Measurements from ENCODE around the gene ADGRL3.

Gene ADGRL3

GRCh38 chr4:61180405-61180804 is 19.7 kb upstream of the ADGRL3 start:
- CTCF ChIA-PET: interaction anchor here (0.6 kb wide), 1 partner anchor 11 kb away, joined by 4 read pairs; no protein-coding TSS in a partner anchor
- no peak for TF ChIP-seq PATZ1 (tag by site-specific recombination; IDR thresholded peaks at IDR 0.05)
- no peak for TF ChIP-seq ZSCAN30 (tag by site-specific recombination; IDR thresholded peaks at IDR 0.05)
- Histone ChIP-seq H3K9me3 (ENCODE audit: control insufficient read depth, insufficient read depth, low read depth, low read length) (no peaks in the 10 kb centered on the region), H3K36me3 (ENCODE audit: control insufficient read depth in 2 of 2, insufficient read depth in 1 of 2, low read length in 2 of 2) (no peaks in the 10 kb centered on the region), H3K4me1 (ENCODE audit: control insufficient read depth, insufficient read depth, low read length) (no peaks in the 10 kb centered on the region), H3K4me3 (ENCODE audit: low read depth, low read length) (no peak overlapping the region), H3K27ac (ENCODE audit: extremely low read depth, low read depth, low read length) (no peak overlapping the region)
- POLR2A ChIA-PET: no interaction called here

- CTCF ChIA-PET: no interaction called here
- no peak for TF ChIP-seq ZNF560 (tag by site-specific recombination; IDR thresholded peaks at IDR 0.05; ENCODE audit: borderline replicate concordance)
- TF ChIP-seq ZNF76 (tag by site-specific recombination; IDR thresholded peaks at IDR 0.05; ENCODE audit: borderline replicate concordance, low read depth): no peak
- no peak for TF ChIP-seq PBX3 (CRISPR knock-in tag; IDR thresholded peaks at IDR 0.05)
- no peak for TF ChIP-seq ZNF16 (tag by site-specific recombination; IDR thresholded peaks at IDR 0.05; ENCODE audit: low read depth)
- no peak for TF ChIP-seq BCL6B (tag by site-specific recombination; IDR thresholded peaks at IDR 0.05)
- TF ChIP-seq ZNF747 (tag by site-specific recombination; IDR thresholded peaks at IDR 0.05): no peak
- no peak for TF ChIP-seq OVOL3 (tag by site-specific recombination; IDR thresholded peaks at IDR 0.05)
- TF ChIP-seq KLF1 (tag by site-specific recombination; IDR thresholded peaks at IDR 0.05): no peak
- TF ChIP-seq ZSCAN23 (tag by site-specific recombination; IDR thresholded peaks at IDR 0.05): no peak
- TF ChIP-seq PRDM2 (tag by site-specific recombination; IDR thresholded peaks at IDR 0.05; ENCODE audit: borderline replicate concordance): no peak
- no peak for TF ChIP-seq PRDM4 (tag by site-specific recombination; IDR thresholded peaks at IDR 0.05)
- H3K27ac ChIP-seq (ENCODE audit: extremely low read depth, low read depth, low read length): no peak overlapping the region
These were observed 17.2 kb upstream of the ADGRL3 start for GRCh38 chr4:61182915-61183314.

More at GRCh38 chr4:61182915-61183314, 17.2 kb upstream of the ADGRL3 start:
- no peaks in the 10 kb centered on the region for H3K4me1 ChIP-seq (ENCODE audit: control insufficient read depth, insufficient read depth, low read length)
- POLR2A ChIA-PET: no interaction called here
- no peaks in the 10 kb centered on the region for H3K9me3 ChIP-seq (ENCODE audit: control insufficient read depth, insufficient read depth, low read depth, low read length)
- no peaks in the 10 kb centered on the region for H3K36me3 ChIP-seq (ENCODE audit: control insufficient read depth in 2 of 2, insufficient read depth in 1 of 2, low read length in 2 of 2)
- H3K4me3 ChIP-seq (ENCODE audit: low read depth, low read length): no peak overlapping the region

Data from HEK293 (cell line).